HL-60 (cell line): ENCODE measurements around the gene MMRN2.
"Not testable (repeated sequence)": the region's sequence is repeated elsewhere in the genome, so short reads cannot be mapped to it uniquely, and the experiment has no call there.

Experiments used
- DNase-seq, 2 experiments: peaks; one replicate each; pipeline ENCODE4 v3.0.0-alpha.2; 2010 to 2020; ENCODE audit warnings: low read depth in 1 of 2, low spot score in 1 of 2
- H3K27ac ChIP-seq: fragments of 250-450 bp; sonication (Bioruptor Pico); replicated peaks from 2 replicates; pipeline ENCODE4 v1.5.1; 2020; ENCODE audit warnings: mild to moderate bottlenecking, moderate library complexity
- H3K27me3 ChIP-seq: fragments of 250-450 bp; sonication (Bioruptor Pico); 2 replicates; pipeline ENCODE4 v1.5.1; 2021; ENCODE audit warnings: mild to moderate bottlenecking, moderate library complexity; ENCODE audit not compliant: insufficient read depth, poor library complexity, severe bottlenecking
- H3K4me3 ChIP-seq: replicated peaks from 2 replicates; pipeline ENCODE4 v1.5.1; 2011; ENCODE audit warnings: mild to moderate bottlenecking, control low read depth, low read length; ENCODE audit not compliant: insufficient read depth
- GABPA ChIP-seq: IDR thresholded peaks from 2 replicates; pipeline ENCODE4 v1.6.1; 2012; ENCODE audit warnings: low read depth
- POLR2AphosphoS5 ChIP-seq: IDR thresholded peaks from 2 replicates; pipeline ENCODE4 v1.6.1; 2012; ENCODE audit warnings: low read depth
- REST ChIP-seq: IDR thresholded peaks from 2 replicates; pipeline ENCODE4 v1.6.1; 2012; ENCODE audit warnings: low read depth; ENCODE audit not compliant: insufficient replicate concordance
- SPI1 ChIP-seq: IDR thresholded peaks from 2 replicates; pipeline ENCODE4 v1.6.1; 2012; ENCODE audit warnings: low read depth, mild to moderate bottlenecking, borderline replicate concordance
- TF ChIP-seq, protein P1 (sequence below): IDR thresholded peaks from one replicate; pipeline ENCODE4 v1.5.1; 2011; ENCODE audit warnings: low read length, control low read depth, inconsistent platforms; ENCODE audit not compliant: insufficient read depth

Gene MMRN2

DNA sequence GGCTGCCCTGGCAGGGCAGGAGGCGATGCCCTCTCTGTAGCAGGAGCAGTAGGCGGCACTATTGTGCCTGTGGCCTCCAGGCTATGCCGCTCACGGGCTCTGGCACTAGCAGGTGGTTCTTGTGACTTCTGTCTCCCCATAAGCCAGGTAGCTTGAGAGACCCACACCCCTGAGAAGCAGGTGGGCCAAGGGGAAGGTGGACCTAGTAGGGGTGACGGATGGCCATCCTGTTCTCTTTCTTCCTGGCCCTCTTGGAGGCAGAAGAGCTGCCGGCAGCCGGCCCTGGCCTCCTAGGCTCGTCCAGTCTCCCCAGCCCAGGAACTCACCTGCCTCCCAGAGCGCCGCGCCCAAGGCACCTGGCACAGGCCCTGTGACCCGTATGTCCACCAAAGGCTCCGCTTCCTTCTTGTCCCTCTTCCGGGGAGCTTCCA lies 15.4 kb downstream of the MMRN2 start:
- H3K27ac ChIP-seq: no peak overlapping the region
- no peak overlapping the region for H3K4me3 ChIP-seq
- TF ChIP-seq REST: no peak
- TF ChIP-seq POLR2AphosphoS5: no peak
- TF ChIP-seq SPI1: no peak
- TF ChIP-seq, protein P1, sequence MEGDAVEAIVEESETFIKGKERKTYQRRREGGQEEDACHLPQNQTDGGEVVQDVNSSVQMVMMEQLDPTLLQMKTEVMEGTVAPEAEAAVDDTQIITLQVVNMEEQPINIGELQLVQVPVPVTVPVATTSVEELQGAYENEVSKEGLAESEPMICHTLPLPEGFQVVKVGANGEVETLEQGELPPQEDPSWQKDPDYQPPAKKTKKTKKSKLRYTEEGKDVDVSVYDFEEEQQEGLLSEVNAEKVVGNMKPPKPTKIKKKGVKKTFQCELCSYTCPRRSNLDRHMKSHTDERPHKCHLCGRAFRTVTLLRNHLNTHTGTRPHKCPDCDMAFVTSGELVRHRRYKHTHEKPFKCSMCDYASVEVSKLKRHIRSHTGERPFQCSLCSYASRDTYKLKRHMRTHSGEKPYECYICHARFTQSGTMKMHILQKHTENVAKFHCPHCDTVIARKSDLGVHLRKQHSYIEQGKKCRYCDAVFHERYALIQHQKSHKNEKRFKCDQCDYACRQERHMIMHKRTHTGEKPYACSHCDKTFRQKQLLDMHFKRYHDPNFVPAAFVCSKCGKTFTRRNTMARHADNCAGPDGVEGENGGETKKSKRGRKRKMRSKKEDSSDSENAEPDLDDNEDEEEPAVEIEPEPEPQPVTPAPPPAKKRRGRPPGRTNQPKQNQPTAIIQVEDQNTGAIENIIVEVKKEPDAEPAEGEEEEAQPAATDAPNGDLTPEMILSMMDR: no peak
- TF ChIP-seq GABPA: no peak
- no peaks in the 10 kb centered on the region for H3K27me3 ChIP-seq
- no peak for DNase-seq

DNA sequence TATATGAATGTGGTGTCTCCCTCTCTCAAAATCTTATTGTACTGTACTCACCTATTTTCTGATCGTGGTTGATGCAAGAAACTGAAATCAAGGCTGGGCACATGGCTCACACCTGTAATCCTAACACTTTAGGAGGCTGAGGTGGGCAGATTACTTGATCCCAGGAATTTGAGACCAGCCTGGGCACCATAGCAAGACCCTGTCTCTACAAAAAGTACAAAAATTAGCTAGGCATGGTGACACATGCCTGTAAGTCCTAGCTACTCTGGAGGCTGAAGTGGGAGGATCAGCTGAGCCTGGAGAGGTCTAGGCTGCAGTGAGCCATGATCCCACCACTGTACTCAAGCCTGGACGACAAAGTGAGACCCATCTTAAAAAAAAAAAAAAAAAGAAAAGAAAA lies 16.0 kb downstream of the MMRN2 start:
- TF ChIP-seq REST (no peak), GABPA (no peak), POLR2AphosphoS5 (no peak), SPI1 (no peak)
- TF ChIP-seq, protein P1: no peak
- Histone ChIP-seq H3K4me3 (no peak overlapping the region), H3K27ac (no peak overlapping the region), H3K27me3 (no peaks in the 10 kb centered on the region)
- no peak for DNase-seq

- DNase-seq: no peak
- TF ChIP-seq, protein P1: no peak
- no peak for TF ChIP-seq GABPA
- TF ChIP-seq POLR2AphosphoS5: no peak
- TF ChIP-seq REST: no peak
- no peak for TF ChIP-seq SPI1
- no peaks in the 10 kb centered on the region for H3K27me3 ChIP-seq
- H3K4me3 ChIP-seq: no peak overlapping the region
- no peak overlapping the region for H3K27ac ChIP-seq
Observed at GRCh38 chr10:86940677-86941076, 16.7 kb downstream of the MMRN2 start.

DNA sequence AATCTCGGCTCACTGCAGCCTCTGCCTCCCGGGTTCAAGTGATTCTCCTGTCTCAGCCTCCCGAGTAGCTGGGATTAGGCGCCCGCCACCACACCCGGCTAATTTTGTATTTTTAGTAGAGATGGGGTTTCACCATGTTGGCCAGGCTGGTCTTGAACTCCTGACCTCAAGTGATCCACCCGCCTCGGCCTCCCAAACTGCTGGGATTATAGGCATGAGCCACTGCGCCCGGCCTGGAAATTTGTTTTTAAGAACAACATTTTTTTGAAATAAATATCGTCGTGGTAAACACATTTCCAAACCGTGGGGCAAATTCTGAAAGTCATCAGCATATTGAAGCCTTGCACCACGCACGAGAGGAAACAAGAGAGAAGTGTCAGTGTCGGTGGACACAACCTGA lies 17.3 kb downstream of the MMRN2 start:
- not testable (repeated sequence) for H3K27ac ChIP-seq, H3K4me3 ChIP-seq, DNase-seq, H3K27me3 ChIP-seq
